ENCODE measurements around the gene RMI2.
A peak's percentile ranks its signal among the peaks of the same experiment; 100 is the strongest.

The RMI2 gene

DNA sequence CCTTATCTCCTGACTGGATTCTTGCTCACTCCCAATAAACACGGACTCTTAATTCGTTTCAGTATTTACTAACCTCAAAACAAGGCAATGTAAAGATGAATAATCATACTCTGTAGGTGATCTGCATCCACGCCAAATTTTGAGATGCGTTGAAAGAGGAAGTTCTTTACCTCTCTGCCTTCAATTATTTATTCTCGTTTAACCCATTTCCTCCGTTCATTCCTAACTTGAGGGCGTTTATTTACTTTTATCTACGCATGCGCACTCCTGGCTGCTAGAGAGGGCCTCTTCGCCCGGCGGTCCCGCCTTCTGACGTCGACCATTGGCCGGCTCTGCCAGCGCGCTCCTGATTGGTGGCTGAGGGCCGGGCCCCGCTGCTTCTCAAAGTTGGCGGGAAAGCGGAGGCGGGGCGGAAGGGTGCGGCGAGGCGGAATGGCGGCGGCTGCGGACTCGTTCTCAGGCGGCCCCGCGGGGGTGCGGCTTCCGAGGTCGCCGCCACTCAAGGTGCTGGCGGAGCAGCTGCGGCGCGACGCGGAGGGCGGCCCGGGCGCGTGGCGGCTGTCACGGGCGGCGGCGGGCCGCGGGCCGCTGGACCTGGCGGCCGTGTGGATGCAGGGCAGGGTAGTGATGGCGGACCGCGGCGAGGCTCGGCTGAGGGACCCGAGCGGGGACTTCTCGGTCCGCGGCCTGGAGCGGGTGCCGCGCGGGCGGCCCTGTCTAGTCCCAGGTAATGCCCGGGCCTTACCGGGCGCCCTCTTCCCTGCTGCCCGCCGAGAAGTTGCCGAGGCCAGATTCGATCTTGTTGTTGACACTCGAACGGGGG lies at the start of gene RMI2:
RMI2 (plus strand) TSS at position 420 of the 823 bp plus-strand sequence; CDS start at position 433, 13 bp downstream.
- peak within 1 kb of the TSS; percentile 11 to 52 (median 45) for H3K27ac Mint-ChIP-seq
- TF ChIP-seq CTCF (IDR thresholded peaks at IDR 0.05; ENCODE audit: unreplicated experiment in 3 of 3), result no peak
- peak within 1 kb of the TSS; percentile 92 to 93 (median 92) for H3K4me3 Mint-ChIP-seq
- H3K36me3 Mint-ChIP-seq (ENCODE audit: low read depth), result no peaks in the 10 kb centered on the region
- H3K27me3 Mint-ChIP-seq (ENCODE audit: low read depth), result no peaks in the 10 kb centered on the region
- peaks cover 30% of the 10 kb centered on the region for H3K4me1 Mint-ChIP-seq
- H3K9me3 Mint-ChIP-seq, result no peaks in the 10 kb centered on the region

- Mint-ChIP-seq H3K36me3 (ENCODE audit: low read depth) (no peaks in the 10 kb centered on the region), H3K27me3 (ENCODE audit: low read depth) (peaks cover 4% of the 10 kb centered on the region), H3K4me1 (peaks cover 24% of the 10 kb centered on the region), H3K27ac (peak overlapping the region in 1 of 3 experiments; percentile 4), H3K4me3 (no peak overlapping the region), H3K9me3 (no peaks in the 10 kb centered on the region)
- no peak for TF ChIP-seq CTCF (IDR thresholded peaks at IDR 0.05; ENCODE audit: unreplicated experiment in 3 of 3)
Measured at GRCh38 chr16:11295672-11296071, 49.6 kb upstream of the RMI2 start.

GRCh38 chr16:11296351-11296705 lies 48.9 kb upstream of the RMI2 start:
- H3K4me1 Mint-ChIP-seq, result peaks cover 20% of the 10 kb centered on the region
- H3K4me3 Mint-ChIP-seq, result no peak overlapping the region
- H3K9me3 Mint-ChIP-seq, result no peaks in the 10 kb centered on the region
- TF ChIP-seq CTCF (IDR thresholded peaks at IDR 0.05; ENCODE audit: unreplicated experiment in 3 of 3), result no peak
- H3K27ac Mint-ChIP-seq, result peak overlapping the region; percentile 89 to 94 (median 90)
- H3K36me3 Mint-ChIP-seq (ENCODE audit: low read depth), result no peaks in the 10 kb centered on the region
- peaks cover 4% of the 10 kb centered on the region for H3K27me3 Mint-ChIP-seq (ENCODE audit: low read depth)

DNA sequence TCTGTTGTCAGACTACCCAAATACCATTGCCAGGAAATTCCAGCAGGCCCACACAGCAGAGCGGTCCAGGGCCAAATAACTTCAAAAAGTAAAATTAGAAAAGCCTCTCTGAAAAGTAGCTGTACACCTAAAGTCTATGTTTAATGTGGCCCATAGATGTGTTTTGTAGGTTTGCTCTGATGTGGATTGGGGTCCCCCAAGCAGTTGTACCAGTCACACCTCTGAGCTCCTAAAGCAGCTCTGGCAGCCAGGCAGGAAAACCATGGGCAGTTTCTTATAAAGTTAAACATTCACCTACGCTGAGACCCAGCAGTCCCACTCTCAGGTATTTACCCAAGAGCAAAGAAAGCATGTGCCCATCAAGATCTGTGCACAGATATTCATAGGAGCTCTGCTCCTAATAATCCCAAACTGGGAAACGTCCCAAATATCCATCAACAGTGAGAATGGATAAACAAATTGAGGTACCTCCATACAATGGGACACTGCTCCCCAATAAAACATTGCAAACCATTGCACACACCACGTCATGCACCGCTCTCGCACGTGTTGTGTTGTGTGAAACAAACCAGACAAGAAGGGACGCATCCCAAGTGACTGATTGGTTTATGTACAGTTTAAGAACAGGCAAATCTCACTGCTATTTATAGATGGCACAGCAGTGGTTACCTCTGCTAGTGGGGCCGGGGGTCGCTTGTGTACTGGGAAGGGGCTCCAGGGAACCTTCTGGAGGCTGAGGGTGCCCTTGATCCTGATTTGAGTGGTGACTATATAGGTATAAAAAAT lies 48.4 kb upstream of the RMI2 start:
- Mint-ChIP-seq H3K9me3 (no peaks in the 10 kb centered on the region), H3K27ac (peak overlapping the region; percentile 89 to 94 (median 90)), H3K4me1 (peaks cover 16% of the 10 kb centered on the region), H3K27me3 (ENCODE audit: low read depth) (peaks cover 4% of the 10 kb centered on the region), H3K36me3 (ENCODE audit: low read depth) (no peaks in the 10 kb centered on the region), H3K4me3 (no peak overlapping the region)
- TF ChIP-seq CTCF (IDR thresholded peaks at IDR 0.05; ENCODE audit: unreplicated experiment in 3 of 3), result no peak

DNA sequence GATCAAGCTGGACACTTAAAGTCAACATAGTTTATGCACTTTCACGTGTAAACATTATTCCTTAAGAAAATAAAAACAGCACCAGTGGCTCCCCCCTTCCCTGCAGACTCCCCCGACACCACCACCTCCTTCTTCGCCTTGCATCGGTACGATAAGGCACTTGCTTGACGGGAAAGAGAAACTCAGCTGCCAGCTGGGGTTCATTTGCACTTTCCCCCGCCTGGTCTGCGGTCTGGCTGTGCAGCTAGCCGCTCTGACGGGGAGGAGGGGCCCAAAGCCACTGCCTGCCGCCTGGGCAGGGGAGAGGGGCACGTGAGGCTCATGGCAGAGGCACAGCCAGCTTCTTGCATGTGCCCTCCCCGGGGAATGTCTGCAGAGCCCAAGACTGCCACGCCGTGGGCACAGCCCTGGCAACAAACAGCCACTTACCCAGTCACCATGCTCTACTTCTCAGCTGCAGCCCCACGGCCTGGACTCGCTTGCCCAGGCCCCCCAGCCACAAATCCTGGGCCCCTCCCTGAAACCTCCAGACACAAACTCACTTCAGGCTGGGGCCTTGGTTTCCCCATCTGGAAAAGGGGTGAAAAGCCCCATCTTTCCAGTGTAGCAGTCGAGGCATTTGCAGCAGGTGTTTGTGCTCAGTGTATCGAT lies 47.6 kb upstream of the RMI2 start:
- no peak for TF ChIP-seq CTCF (IDR thresholded peaks at IDR 0.05; ENCODE audit: unreplicated experiment in 3 of 3)
- Mint-ChIP-seq H3K36me3 (ENCODE audit: low read depth) (no peaks in the 10 kb centered on the region), H3K9me3 (no peaks in the 10 kb centered on the region), H3K4me3 (peak overlapping the region in 2 of 3 experiments; percentile 24 to 33), H3K4me1 (peaks cover 16% of the 10 kb centered on the region), H3K27ac (peak overlapping the region; percentile 89 to 94 (median 90)), H3K27me3 (ENCODE audit: low read depth) (peaks cover 4% of the 10 kb centered on the region)

Data from nephron (organoid).